Transverse colon (tissue), 4 donors: Measurements from ENCODE around the gene MYBPH. TPM values are rescaled to one million over a fixed set of nuclear protein-coding genes. Genes with fewer than 3 reads are reported as not detected.

Experiments
- DNase-seq: peaks from one replicate; pipeline ENCODE4 v3.0.0-alpha.2; 2019
- H3K27ac ChIP-seq, 4 donors: fragments of 200-600 bp; sonication (generic); 2 replicates each; pipeline ENCODE4 v1.5.1; 2016 to 2018; ENCODE audit warnings: inconsistent platforms in 4 of 4
- H3K27me3 ChIP-seq: fragments of 200-600 bp; sonication (generic); 2 replicates; pipeline ENCODE4 v1.5.1; 2017; ENCODE audit warnings: inconsistent platforms
- H3K36me3 ChIP-seq, 4 donors: fragments of 200-600 bp; sonication (generic); 2 replicates each; pipeline ENCODE4 v1.5.1; 2017 to 2019; ENCODE audit warnings: inconsistent platforms in 4 of 4
- H3K4me1 ChIP-seq, 4 donors: fragments of 200-600 bp; sonication (generic); 2 replicates each; pipeline ENCODE4 v1.5.1; 2017 to 2020; ENCODE audit warnings: inconsistent platforms in 4 of 4
- H3K4me3 ChIP-seq, 4 donors: fragments of 200-600 bp; sonication (generic); 1 replicate in 1 of 4; 2 replicates in 3 of 4; pipeline versions ENCODE4 v1.5.1 to v1.6.1; 2017 to 2019; ENCODE audit warnings: inconsistent platforms in 4 of 4
- H3K9me3 ChIP-seq, 2 donors: fragments of 200-600 bp; sonication (generic); 2 replicates each; pipeline ENCODE4 v1.5.1; 2017 to 2019; ENCODE audit warnings: inconsistent platforms in 2 of 2
- CTCF ChIP-seq, 5 experiments: fragments of 200-600 bp in 3 of 5; fragments of 450-650 bp in 2 of 5; sonication (generic) in 3 of 5; IDR thresholded peaks; 1 replicate in 2 of 5; 2 replicates in 3 of 5; pipeline ENCODE4 v1.5.1; 2016 to 2017; ENCODE audit warnings: antibody characterized with exemption in 5 of 5, inconsistent platforms in 3 of 5, mild to moderate bottlenecking in 2 of 5, moderate library complexity in 1 of 5
- EP300 ChIP-seq: sonication (generic); formaldehyde crosslinking; IDR thresholded peaks from one replicate; pipeline ENCODE4 v1.6.1; 2017; ENCODE audit warnings: antibody characterized with exemption, low read depth
- POLR2A ChIP-seq: fragments of 450-650 bp; IDR thresholded peaks from one replicate; pipeline ENCODE4 v1.6.1; 2016; ENCODE audit warnings: antibody characterized with exemption, mild to moderate bottlenecking, moderate library complexity
- POLR2AphosphoS5 ChIP-seq, 3 donors: sonication (generic); formaldehyde crosslinking; IDR thresholded peaks; one replicate each; pipeline ENCODE4 v1.6.1; 2016; ENCODE audit warnings: antibody characterized with exemption in 3 of 3
- WGBS, 2 donors: methylation state at CpG; one replicate each; pipeline ENCODE4 v1.1.5; 2018; ENCODE audit warnings: low coverage in 1 of 2; 5-methylcytosine and 5-hydroxymethylcytosine counted together
- in situ Hi-C, 4 donors: fragments of 200-750 bp; cut with MboI; loops; one replicate each; pipeline versions ENCODE4 v1.15.0 to v1.15.1; 2017; ENCODE audit warnings: low sequenced_read_pairs in 3 of 4, low pct_ligation_motif_present in 1 of 4, low pct_unique_long_range_greater_than_20kb in 1 of 4
- intact Hi-C: fragments of 100-400 bp; cut with DNase I; formaldehyde crosslinking; loops from one replicate; pipeline ENCODE4 v1.15.1; 2023; ENCODE audit warnings: low total_unique reads
- total RNA-seq, 4 donors: library from RNA; depleted of rRNA; stranded (reverse); fragments of >200 nt; gene quantifications; one replicate each; pipeline ENCODE4 v1.1.0, GENCODE V29; 2016

Gene MYBPH
- total RNA-seq, 4 donors from 2014 or later, result not detected

- in situ Hi-C loops (no loop called here), intact Hi-C loops (no loop called here)
- H3K4me1 ChIP-seq, result peaks cover 0 to 9% (median 1%) of the 10 kb centered on the region in 4 donors
- WGBS, 2 donors, result 83 to 84% methylated on average over 1 of the region's 1 CpG
- H3K4me3 ChIP-seq, result no peak overlapping the region
- H3K9me3 ChIP-seq, result peaks cover 0 to 5% of the 10 kb centered on the region in 2 donors
- TF ChIP-seq POLR2AphosphoS5 (IDR thresholded peaks at IDR 0.05), result no peak
- no peak for TF ChIP-seq CTCF (IDR thresholded peaks at IDR 0.05)
- DNase-seq, result no peak
- no peaks in the 10 kb centered on the region for H3K36me3 ChIP-seq
- H3K27ac ChIP-seq, result no peak overlapping the region
- H3K27me3 ChIP-seq, result no peaks in the 10 kb centered on the region
Observed at GRCh38 chr1:203158423-203158822, 17.2 kb downstream of the MYBPH start.

- H3K36me3 ChIP-seq, result no peaks in the 10 kb centered on the region
- no peak for DNase-seq
- H3K27me3 ChIP-seq, result no peaks in the 10 kb centered on the region
- peaks cover 0 to 5% of the 10 kb centered on the region in 2 donors for H3K9me3 ChIP-seq
- peaks cover 0 to 9% (median 1%) of the 10 kb centered on the region in 4 donors for H3K4me1 ChIP-seq
- H3K4me3 ChIP-seq, result no peak overlapping the region
- in situ Hi-C loops, result no loop called here
- 38 to 55% methylated on average over 1 of the region's 1 CpG for WGBS, 2 donors
- H3K27ac ChIP-seq, result no peak overlapping the region
- TF ChIP-seq POLR2AphosphoS5 (IDR thresholded peaks at IDR 0.05) (no peak), POLR2A (no peak), EP300 (no peak), CTCF (IDR thresholded peaks at IDR 0.05) (no peak)
- intact Hi-C loops, result no loop called here
Observed at GRCh38 chr1:203156280-203156679, 19.3 kb downstream of the MYBPH start.

- in situ Hi-C loops, result no loop called here
- TF ChIP-seq CTCF (IDR thresholded peaks at IDR 0.05) (no peak), POLR2A (no peak), POLR2AphosphoS5 (IDR thresholded peaks at IDR 0.05) (no peak), EP300 (no peak)
- H3K27ac ChIP-seq, result peak overlapping the region in 1 of 4 donors; percentile 31
Observed at GRCh38 chr1:203153989-203154821, 21.4 kb downstream of the MYBPH start.

GRCh38 chr1:203153051-203153988 lies 22.3 kb downstream of the MYBPH start:
- peaks cover 0 to under 1% of the 10 kb centered on the region in 2 donors for H3K9me3 ChIP-seq
- intact Hi-C loops, result no loop called here
- no peaks in the 10 kb centered on the region for H3K27me3 ChIP-seq
- DNase-seq, result no peak
- 50 to 86% methylated on average over 2 to 9 of the region's 9 CpGs for WGBS, 2 donors
- H3K27ac ChIP-seq, result peak overlapping the region in 1 of 4 donors; percentile 31
- H3K4me1 ChIP-seq, result peaks cover 0 to 9% (median 1%) of the 10 kb centered on the region in 4 donors
- no peak for TF ChIP-seq POLR2AphosphoS5 (IDR thresholded peaks at IDR 0.05)
- no peak for TF ChIP-seq EP300
- no peak for TF ChIP-seq CTCF (IDR thresholded peaks at IDR 0.05)
- no peak for TF ChIP-seq POLR2A
- in situ Hi-C loops, result no loop called here
- no peak overlapping the region for H3K4me3 ChIP-seq
- no peaks in the 10 kb centered on the region for H3K36me3 ChIP-seq

More at GRCh38 chr1:203153989-203154821, 21.4 kb downstream of the MYBPH start:
- 55 to 73% methylated on average over 4 to 13 of the region's 13 CpGs for WGBS, 2 donors
- H3K9me3 ChIP-seq, result peaks cover 0 to 5% of the 10 kb centered on the region in 2 donors
- intact Hi-C loops, result no loop called here
- no peaks in the 10 kb centered on the region for H3K36me3 ChIP-seq
- H3K4me3 ChIP-seq, result no peak overlapping the region
- DNase-seq, result no peak
- H3K27me3 ChIP-seq, result no peaks in the 10 kb centered on the region
- peaks cover 0 to 9% (median 1%) of the 10 kb centered on the region in 4 donors for H3K4me1 ChIP-seq
